GM12892 (cell line): ENCODE data around the gene IMMP2L.

Experiments used
- POLR2A ChIP-seq: IDR thresholded peaks from 2 replicates; pipeline ENCODE4 v1.6.1; 2011; ENCODE audit warnings: low read depth, low read length, control low read depth
- POLR2AphosphoS5 ChIP-seq: IDR thresholded peaks from 2 replicates; pipeline ENCODE4 v1.6.1; 2011; ENCODE audit warnings: low read depth, low read length, control low read depth

- TF ChIP-seq POLR2A (no peak), POLR2AphosphoS5 (no peak)
Observed at GRCh38 chr7:111192614-111193413, 369.5 kb downstream of the IMMP2L start.
